ENCODE results near the gene MAP4K3. TPM values are rescaled to one million over a fixed set of nuclear protein-coding genes. Genes with fewer than 3 reads are reported as not detected.

Gene MAP4K3
- total RNA-seq, 4 donors from 2014 or later = 60.6 to 86.6 (median 75.6) TPM

DNA sequence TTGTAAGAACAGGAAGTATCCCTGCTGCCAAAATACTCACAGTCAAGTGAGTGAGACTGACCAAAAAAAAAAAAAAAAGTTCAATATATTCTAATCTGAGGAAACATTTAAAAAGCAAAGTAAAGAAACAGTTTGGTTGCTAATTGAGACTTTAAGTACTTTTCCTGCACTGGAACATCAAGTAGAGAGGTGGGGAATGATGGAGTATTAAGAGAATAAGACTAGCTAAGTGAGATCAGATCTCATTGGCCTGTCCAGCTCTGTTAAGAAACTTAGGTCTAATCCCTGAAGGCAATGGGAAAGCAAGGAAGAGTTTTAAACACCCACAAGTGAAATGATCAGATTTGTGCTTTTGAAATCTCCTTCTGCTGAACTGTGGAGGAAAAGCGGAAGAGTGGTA is 27.8 kb upstream of the MAP4K3 start:
- H3K36me3 ChIP-seq = no peaks in the 10 kb centered on the region
- no peaks in the 10 kb centered on the region for H3K27me3 ChIP-seq
- WGBS, 2 donors = 49 to 60% methylated on average over 1 of the region's 1 CpG
- no peak overlapping the region for H3K27ac ChIP-seq
- no peaks in the 10 kb centered on the region for H3K9me3 ChIP-seq
- intact Hi-C loops (cut with DNase I) = no loop called here
- no peak overlapping the region for H3K4me3 ChIP-seq (replicated peaks in 1 of 3)
- peaks cover 27% of the 10 kb centered on the region in 2 donors for H3K4me1 ChIP-seq
- TF ChIP-seq POLR2A (IDR thresholded peaks at IDR 0.05) = no peak
- TF ChIP-seq, protein P1, sequence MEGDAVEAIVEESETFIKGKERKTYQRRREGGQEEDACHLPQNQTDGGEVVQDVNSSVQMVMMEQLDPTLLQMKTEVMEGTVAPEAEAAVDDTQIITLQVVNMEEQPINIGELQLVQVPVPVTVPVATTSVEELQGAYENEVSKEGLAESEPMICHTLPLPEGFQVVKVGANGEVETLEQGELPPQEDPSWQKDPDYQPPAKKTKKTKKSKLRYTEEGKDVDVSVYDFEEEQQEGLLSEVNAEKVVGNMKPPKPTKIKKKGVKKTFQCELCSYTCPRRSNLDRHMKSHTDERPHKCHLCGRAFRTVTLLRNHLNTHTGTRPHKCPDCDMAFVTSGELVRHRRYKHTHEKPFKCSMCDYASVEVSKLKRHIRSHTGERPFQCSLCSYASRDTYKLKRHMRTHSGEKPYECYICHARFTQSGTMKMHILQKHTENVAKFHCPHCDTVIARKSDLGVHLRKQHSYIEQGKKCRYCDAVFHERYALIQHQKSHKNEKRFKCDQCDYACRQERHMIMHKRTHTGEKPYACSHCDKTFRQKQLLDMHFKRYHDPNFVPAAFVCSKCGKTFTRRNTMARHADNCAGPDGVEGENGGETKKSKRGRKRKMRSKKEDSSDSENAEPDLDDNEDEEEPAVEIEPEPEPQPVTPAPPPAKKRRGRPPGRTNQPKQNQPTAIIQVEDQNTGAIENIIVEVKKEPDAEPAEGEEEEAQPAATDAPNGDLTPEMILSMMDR (IDR thresholded peaks at IDR 0.05) = no peak
- DNase-seq = no peak

DNA sequence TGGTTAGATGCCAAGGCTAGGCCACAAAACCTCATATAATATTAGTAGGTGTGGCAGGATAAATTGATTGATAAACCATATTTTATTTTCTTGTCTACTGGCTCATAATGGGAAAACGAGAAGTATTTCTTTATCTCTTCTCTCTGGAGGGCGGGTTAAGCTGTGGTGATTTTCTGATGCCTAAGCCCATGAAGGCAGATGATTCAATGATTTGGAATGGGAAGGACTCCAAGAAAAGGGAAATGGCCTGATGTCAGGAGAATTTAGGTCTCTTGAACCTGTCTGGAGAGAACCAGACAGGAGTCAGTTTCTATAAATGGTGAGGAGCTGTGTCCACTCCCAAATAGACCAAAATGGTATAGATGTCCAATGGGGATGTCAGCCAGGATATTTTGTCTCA is 18.7 kb upstream of the MAP4K3 start:
- TF ChIP-seq POLR2A (IDR thresholded peaks at IDR 0.05) = no peak
- TF ChIP-seq, protein P1 (IDR thresholded peaks at IDR 0.05) = no peak
- no peak overlapping the region for H3K4me3 ChIP-seq (replicated peaks in 1 of 3)
- H3K27me3 ChIP-seq = no peaks in the 10 kb centered on the region
- intact Hi-C loops (cut with DNase I) = no loop called here
- DNase-seq = no peak
- WGBS, 2 donors = 95 to 96% methylated on average over 2 of the region's 2 CpGs
- H3K36me3 ChIP-seq = no peaks in the 10 kb centered on the region
- H3K4me1 ChIP-seq = no peaks in the 10 kb centered on the region
- H3K27ac ChIP-seq = no peak overlapping the region
- no peaks in the 10 kb centered on the region for H3K9me3 ChIP-seq

DNA sequence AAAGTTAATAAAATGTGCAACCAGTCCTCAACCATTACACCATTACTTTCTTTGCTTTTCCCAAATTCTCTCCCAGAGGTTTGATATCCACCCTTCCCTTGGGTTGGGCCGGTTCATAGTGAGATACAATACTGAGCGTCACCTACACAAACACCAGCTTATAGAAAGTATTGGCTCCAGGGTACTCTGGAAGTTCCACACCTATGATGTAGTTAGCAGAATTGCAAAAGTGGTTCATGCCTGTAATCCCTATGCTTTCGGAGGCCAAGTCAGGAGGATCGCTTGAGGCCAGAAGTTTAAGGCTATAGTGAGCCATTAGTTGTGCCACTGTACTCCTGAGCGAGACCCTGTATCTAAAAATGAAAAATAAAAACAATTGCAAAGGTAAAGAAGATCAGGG is 15.3 kb upstream of the MAP4K3 start:
- intact Hi-C loops (cut with DNase I) = no loop called here
- Histone ChIP-seq H3K9me3 (no peaks in the 10 kb centered on the region), H3K36me3 (no peaks in the 10 kb centered on the region), H3K4me3 (replicated peaks in 1 of 3) (no peak overlapping the region), H3K27me3 (no peaks in the 10 kb centered on the region), H3K4me1 (no peaks in the 10 kb centered on the region), H3K27ac (no peak overlapping the region)
- 98 to 99% methylated on average over 5 of the region's 5 CpGs for WGBS, 2 donors
- no peak for DNase-seq
- no peak for TF ChIP-seq POLR2A (IDR thresholded peaks at IDR 0.05)
- TF ChIP-seq, protein P1 (IDR thresholded peaks at IDR 0.05) = no peak

DNA sequence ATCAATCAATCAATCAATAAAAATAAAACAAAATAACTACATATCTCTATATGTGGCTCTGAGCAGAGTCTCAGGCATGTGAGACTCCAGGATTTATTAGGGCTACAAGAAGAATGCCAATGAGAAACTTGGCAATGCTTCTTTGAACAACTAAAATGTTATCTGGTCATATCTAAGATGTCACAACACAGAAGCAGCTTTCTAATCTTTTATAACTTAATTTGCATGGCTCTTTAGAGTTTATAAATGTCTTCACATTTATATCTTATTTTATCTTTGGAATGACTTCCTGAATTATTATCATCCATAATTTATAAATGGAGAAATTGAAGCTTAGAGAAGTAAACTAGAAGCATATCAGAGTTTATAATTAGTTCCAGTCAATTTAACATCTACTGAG is 14.9 kb upstream of the MAP4K3 start:
- no peaks in the 10 kb centered on the region for H3K36me3 ChIP-seq
- DNase-seq = no peak
- H3K4me1 ChIP-seq = no peaks in the 10 kb centered on the region
- TF ChIP-seq POLR2A (IDR thresholded peaks at IDR 0.05) = no peak
- TF ChIP-seq, protein P1 (IDR thresholded peaks at IDR 0.05) = no peak
- no peaks in the 10 kb centered on the region for H3K9me3 ChIP-seq
- H3K4me3 ChIP-seq (replicated peaks in 1 of 3) = no peak overlapping the region
- no peak overlapping the region for H3K27ac ChIP-seq
- intact Hi-C loops (cut with DNase I) = no loop called here
- H3K27me3 ChIP-seq = no peaks in the 10 kb centered on the region

DNA sequence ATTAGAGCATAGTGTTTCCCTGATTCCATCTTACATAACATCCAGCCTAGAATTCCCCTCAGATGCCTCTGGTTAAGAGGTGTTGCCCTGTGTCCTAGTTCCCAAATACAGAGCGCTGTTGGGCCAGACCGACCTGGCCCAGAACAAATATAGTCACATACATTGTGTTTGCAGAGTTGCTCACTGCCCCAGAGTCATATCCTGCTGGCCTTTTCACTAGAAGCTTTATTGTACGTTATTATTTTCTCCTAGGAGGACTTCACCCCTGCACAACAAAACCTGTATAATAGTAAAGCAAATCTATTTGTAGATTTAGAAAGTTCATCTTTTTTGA is 11.1 kb upstream of the MAP4K3 start:
- H3K27ac ChIP-seq = no peak overlapping the region
- DNase-seq = no peak
- H3K4me3 ChIP-seq (replicated peaks in 1 of 3) = no peak overlapping the region
- no peak for TF ChIP-seq POLR2A (IDR thresholded peaks at IDR 0.05)
- TF ChIP-seq, protein P1 (IDR thresholded peaks at IDR 0.05) = no peak
- H3K27me3 ChIP-seq = no peaks in the 10 kb centered on the region
- intact Hi-C loops (cut with DNase I) = no loop called here
- H3K4me1 ChIP-seq = no peaks in the 10 kb centered on the region
- no peaks in the 10 kb centered on the region for H3K36me3 ChIP-seq
- no peaks in the 10 kb centered on the region for H3K9me3 ChIP-seq
- 91 to 97% methylated on average over 3 of the region's 3 CpGs for WGBS, 2 donors

Measured in thyroid gland (tissue), 4 donors.